ENCODE measurements around the gene XIRP1.

DNA sequence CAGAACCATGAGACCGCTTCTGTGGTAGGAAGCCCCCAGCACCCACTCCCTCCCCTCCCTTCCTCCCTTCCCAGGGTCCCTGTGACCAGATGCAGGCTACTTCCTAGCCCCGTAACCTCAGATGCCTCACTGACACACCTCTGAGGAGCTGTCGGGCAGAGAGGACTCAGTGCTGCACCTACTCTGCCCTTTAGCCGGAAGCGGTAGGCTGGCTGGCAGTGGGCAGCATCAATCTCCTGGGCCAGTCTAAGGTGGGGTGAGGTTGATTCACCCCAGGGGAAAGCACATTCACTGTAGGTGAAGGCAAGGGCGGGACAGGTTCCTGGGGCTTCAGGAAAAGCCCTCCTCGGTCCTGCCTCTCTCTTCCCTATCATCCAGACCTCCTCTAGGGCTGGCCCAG, 58.1 kb downstream of the XIRP1 start:
- TF ChIP-seq CTCF (IDR thresholded peaks at IDR 0.05) (no peak), POLR2A (IDR thresholded peaks at IDR 0.05) (no peak)
